ENCODE results near the gene PTPRT. TPM values are rescaled to one million over a fixed set of nuclear protein-coding genes. Genes with fewer than 3 reads are reported as not detected.

Gene PTPRT
- total and polyA plus RNA-seq, 2 of the 13 experiments (the other 11 are each of a cell fraction or from before 2014, with no cell fraction given) = under 0.01 to 0.09 TPM

DNA sequence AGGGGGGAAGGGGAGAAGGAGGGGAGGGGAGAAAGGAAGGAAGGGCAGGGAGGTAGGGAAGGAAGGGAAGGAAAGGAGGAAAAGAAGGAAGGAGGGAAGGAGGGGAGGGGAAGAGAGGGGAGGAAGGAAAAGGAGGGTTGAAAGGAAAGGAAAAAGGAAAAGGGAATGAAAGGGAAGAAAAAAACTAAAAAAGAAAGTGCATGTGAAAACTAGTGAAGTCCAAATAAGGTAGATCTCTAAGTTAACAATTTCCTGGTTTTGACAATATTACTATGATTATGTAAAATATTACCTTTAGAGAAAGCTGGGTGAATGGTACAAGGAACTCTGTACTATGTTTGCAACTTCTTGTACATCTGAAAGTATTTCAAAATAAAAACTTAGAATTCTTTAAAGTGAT is 132.4 kb downstream of the PTPRT start (continued):
- TF ChIP-seq, protein P1, sequence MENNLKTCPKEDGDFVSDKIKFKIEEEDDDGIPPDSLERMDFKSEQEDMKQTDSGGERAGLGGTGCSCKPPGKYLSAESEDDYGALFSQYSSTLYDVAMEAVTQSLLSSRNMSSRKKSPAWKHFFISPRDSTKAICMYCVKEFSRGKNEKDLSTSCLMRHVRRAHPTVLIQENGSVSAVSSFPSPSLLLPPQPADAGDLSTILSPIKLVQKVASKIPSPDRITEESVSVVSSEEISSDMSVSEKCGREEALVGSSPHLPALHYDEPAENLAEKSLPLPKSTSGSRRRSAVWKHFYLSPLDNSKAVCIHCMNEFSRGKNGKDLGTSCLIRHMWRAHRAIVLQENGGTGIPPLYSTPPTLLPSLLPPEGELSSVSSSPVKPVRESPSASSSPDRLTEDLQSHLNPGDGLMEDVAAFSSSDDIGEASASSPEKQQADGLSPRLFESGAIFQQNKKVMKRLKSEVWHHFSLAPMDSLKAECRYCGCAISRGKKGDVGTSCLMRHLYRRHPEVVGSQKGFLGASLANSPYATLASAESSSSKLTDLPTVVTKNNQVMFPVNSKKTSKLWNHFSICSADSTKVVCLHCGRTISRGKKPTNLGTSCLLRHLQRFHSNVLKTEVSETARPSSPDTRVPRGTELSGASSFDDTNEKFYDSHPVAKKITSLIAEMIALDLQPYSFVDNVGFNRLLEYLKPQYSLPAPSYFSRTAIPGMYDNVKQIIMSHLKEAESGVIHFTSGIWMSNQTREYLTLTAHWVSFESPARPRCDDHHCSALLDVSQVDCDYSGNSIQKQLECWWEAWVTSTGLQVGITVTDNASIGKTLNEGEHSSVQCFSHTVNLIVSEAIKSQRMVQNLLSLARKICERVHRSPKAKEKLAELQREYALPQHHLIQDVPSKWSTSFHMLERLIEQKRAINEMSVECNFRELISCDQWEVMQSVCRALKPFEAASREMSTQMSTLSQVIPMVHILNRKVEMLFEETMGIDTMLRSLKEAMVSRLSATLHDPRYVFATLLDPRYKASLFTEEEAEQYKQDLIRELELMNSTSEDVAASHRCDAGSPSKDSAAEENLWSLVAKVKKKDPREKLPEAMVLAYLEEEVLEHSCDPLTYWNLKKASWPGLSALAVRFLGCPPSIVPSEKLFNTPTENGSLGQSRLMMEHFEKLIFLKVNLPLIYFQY (CRISPR knock-in tag; IDR thresholded peaks at IDR 0.05; ENCODE audit: borderline replicate concordance) = no peak
- TF ChIP-seq KLF12 (CRISPR knock-in tag; IDR thresholded peaks at IDR 0.05; ENCODE audit: borderline replicate concordance) (no peak), HDAC6 (IDR thresholded peaks at IDR 0.05; ENCODE audit: low read depth, low read length) (no peak), CCAR2 (optimal IDR thresholded peaks at IDR 0.05; ENCODE audit: low read depth, low read length) (no peak), ZBTB34 (CRISPR knock-in tag; IDR thresholded peaks at IDR 0.05) (no peak), ZNF839 (CRISPR knock-in tag; IDR thresholded peaks at IDR 0.05; ENCODE audit: borderline replicate concordance) (no peak), E2F1 (CRISPR knock-in tag; IDR thresholded peaks at IDR 0.05) (no peak), HNRNPK (IDR thresholded peaks at IDR 0.05; ENCODE audit: low read depth, low read length, poor library complexity, severe bottlenecking) (peak; percentile 95), FOXK1 (CRISPR knock-in tag; IDR thresholded peaks at IDR 0.05; ENCODE audit: borderline replicate concordance, low read depth) (no peak), ZNF468 (CRISPR knock-in tag; IDR thresholded peaks at IDR 0.05) (no peak), KLF9 (CRISPR knock-in tag; IDR thresholded peaks at IDR 0.05; ENCODE audit: low read depth) (no peak), IRX3 (CRISPR knock-in tag; IDR thresholded peaks at IDR 0.05; ENCODE audit: borderline replicate concordance, low read depth) (no peak), KDM5B (CRISPR knock-in tag; IDR thresholded peaks at IDR 0.05; ENCODE audit: borderline replicate concordance) (no peak), ZNF367 (CRISPR knock-in tag; IDR thresholded peaks at IDR 0.05; ENCODE audit: borderline replicate concordance) (no peak), ZFP1 (CRISPR knock-in tag; IDR thresholded peaks at IDR 0.05) (no peak), ZMYM2 (CRISPR knock-in tag; IDR thresholded peaks at IDR 0.05) (no peak), CEBPG (CRISPR knock-in tag; IDR thresholded peaks at IDR 0.05) (no peak)
